Lower leg skin (tissue), 4 donors: ENCODE measurements around the gene LRRC26. TPM values are rescaled to one million over a fixed set of nuclear protein-coding genes. Genes with fewer than 3 reads are reported as not detected.

ENCODE experiments used
- DNase-seq, 2 donors: peaks; one replicate each; pipeline ENCODE4 v3.0.0-alpha.2; 2019; ENCODE audit warnings: low spot score in 2 of 2
- H3K4me3 ChIP-seq: fragments of 200-600 bp; sonication (generic); 2 replicates; pipeline ENCODE4 v1.5.1; 2017; ENCODE audit warnings: mild to moderate bottlenecking, low read depth; ENCODE audit not compliant: poor library complexity, severe bottlenecking
- POLR2A ChIP-seq, 2 donors: fragments of 450-650 bp; IDR thresholded peaks; one replicate each; pipeline ENCODE4 v1.6.1; 2016 to 2017; ENCODE audit warnings: antibody characterized with exemption in 2 of 2, mild to moderate bottlenecking in 1 of 2, moderate library complexity in 1 of 2
- WGBS, 2 donors: methylation state at CpG; one replicate each; pipeline ENCODE4 v1.1.5; 2018; 5-methylcytosine and 5-hydroxymethylcytosine counted together
- intact Hi-C: fragments of 100-400 bp; cut with DNase I; formaldehyde crosslinking; loops from one replicate; pipeline ENCODE4 v1.15.0; 2023; ENCODE audit warnings: low total_unique reads
- total RNA-seq, 4 donors: library from RNA; depleted of rRNA; stranded (reverse); fragments of >200 nt; gene quantifications; one replicate each; pipeline ENCODE4 v1.1.0, GENCODE V29; 2016
- TF ChIP-seq, protein P1 (sequence below), 3 donors: fragments of 450-650 bp; IDR thresholded peaks; one replicate each; pipeline ENCODE4 v1.5.1; 2016; ENCODE audit warnings: antibody characterized with exemption in 3 of 3, mild to moderate bottlenecking in 3 of 3, moderate library complexity in 2 of 3

LRRC26 gene
- total RNA-seq, 4 donors from 2014 or later = 4.1 to 29.0 (median 21.3) TPM

GRCh38 chr9:137182836-137183235, 13.0 kb upstream of the LRRC26 start:
- no peak for TF ChIP-seq POLR2A (IDR thresholded peaks at IDR 0.05)
- intact Hi-C loops = no loop called here
- DNase-seq = no peak
- no peak overlapping the region for H3K4me3 ChIP-seq
- 93 to 96% methylated on average over 17 of the region's 17 CpGs for WGBS, 2 donors

DNA sequence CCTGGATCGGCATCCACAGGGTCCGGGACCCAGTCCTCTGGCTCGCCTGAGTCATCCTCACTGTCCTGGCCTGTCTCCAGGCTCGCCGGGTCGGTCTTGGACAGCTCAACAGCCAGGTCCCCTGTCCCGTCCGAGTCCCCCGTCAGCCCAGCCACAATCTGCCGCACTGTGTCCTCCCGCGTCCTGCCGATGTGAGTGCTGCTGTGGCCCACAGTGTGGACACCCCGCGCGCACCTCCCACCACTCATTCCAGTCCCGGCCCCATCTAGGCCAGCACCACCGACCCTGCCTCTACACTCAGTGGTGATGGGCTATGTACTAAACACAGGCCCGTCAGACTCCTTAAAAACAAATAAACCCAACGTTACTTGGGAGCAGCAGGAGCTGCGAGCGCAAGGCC, 11.8 kb upstream of the LRRC26 start:
- no peak for DNase-seq
- H3K4me3 ChIP-seq = no peak overlapping the region
- TF ChIP-seq, protein P1, sequence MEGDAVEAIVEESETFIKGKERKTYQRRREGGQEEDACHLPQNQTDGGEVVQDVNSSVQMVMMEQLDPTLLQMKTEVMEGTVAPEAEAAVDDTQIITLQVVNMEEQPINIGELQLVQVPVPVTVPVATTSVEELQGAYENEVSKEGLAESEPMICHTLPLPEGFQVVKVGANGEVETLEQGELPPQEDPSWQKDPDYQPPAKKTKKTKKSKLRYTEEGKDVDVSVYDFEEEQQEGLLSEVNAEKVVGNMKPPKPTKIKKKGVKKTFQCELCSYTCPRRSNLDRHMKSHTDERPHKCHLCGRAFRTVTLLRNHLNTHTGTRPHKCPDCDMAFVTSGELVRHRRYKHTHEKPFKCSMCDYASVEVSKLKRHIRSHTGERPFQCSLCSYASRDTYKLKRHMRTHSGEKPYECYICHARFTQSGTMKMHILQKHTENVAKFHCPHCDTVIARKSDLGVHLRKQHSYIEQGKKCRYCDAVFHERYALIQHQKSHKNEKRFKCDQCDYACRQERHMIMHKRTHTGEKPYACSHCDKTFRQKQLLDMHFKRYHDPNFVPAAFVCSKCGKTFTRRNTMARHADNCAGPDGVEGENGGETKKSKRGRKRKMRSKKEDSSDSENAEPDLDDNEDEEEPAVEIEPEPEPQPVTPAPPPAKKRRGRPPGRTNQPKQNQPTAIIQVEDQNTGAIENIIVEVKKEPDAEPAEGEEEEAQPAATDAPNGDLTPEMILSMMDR (IDR thresholded peaks at IDR 0.05) = no peak
- WGBS, 2 donors = 91 to 95% methylated on average over 22 of the region's 22 CpGs
- intact Hi-C loops = no loop called here

GRCh38 chr9:137180491-137180890, 10.6 kb upstream of the LRRC26 start:
- H3K4me3 ChIP-seq = no peak overlapping the region
- DNase-seq = no peak

DNA sequence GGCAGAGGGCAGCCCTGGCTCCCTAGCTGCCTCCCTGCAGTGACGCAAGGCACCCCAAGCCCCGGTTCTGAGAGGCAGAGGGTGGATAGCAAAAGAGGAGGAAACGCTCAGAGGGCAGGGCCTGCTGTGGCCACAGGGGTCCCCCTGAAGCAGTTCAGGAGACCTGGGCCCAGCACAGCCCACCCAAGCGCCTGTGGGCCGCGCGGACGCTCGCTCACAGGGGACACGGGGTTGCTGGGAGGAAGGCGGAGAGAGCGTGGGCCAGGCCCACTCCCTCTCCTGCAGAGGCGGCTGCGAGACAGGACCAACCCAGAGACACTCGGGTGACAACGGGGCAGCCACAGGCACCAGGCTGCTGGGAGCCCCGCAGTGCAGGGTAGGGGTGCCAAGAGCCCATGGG, 9.9 kb upstream of the LRRC26 start:
- 94 to 97% methylated on average over 16 to 17 of the region's 17 CpGs for WGBS, 2 donors
- intact Hi-C loops = no loop called here
- no peak for DNase-seq
- no peak overlapping the region for H3K4me3 ChIP-seq
- TF ChIP-seq, protein P1 (IDR thresholded peaks at IDR 0.05) = no peak
- no peak for TF ChIP-seq POLR2A (IDR thresholded peaks at IDR 0.05)

More at GRCh38 chr9:137180491-137180890, 10.6 kb upstream of the LRRC26 start:
- intact Hi-C loops = no loop called here
- TF ChIP-seq, protein P1 (IDR thresholded peaks at IDR 0.05) = no peak
- no peak for TF ChIP-seq POLR2A (IDR thresholded peaks at IDR 0.05)
- 92 to 100% methylated on average over 5 to 20 of the region's 20 CpGs for WGBS, 2 donors

DNA sequence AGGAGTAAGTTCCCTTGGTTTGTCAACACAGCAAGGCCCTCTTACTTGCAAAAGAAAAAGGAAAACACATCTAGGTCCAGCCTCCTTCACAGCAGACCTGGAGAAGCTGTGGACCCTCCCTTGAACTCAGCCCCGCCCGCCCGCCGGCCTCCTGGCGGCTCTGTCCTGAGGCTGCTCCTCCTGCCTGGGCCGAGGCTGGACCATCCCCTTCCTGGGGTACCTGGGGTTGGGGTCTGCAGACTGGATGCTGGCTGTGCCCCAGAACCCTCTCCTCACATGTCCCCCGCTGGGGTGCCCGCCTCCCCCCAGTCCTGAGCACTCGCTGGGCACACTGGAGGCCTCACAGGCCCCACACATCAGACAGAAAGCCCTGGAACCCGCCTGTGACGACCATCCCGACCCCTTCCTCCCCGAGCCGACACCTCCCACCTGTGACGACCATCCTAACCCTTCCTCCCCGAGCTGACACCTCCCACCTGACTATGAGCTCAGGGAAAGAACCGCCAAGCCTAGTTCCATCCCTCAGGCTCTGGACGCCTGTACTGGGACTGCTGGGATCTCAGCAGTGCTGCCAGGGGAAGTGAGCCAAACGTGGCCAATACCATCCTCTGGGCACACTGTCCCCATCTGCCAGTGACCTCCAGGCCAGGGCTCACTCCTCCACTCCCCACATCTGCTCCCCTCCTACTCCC, 9.2 kb upstream of the LRRC26 start:
- no peak overlapping the region for H3K4me3 ChIP-seq
- no peak for TF ChIP-seq POLR2A (IDR thresholded peaks at IDR 0.05)
- TF ChIP-seq, protein P1 (IDR thresholded peaks at IDR 0.05) = no peak
- intact Hi-C loops = no loop called here
- DNase-seq = no peak
- WGBS, 2 donors = 91 to 94% methylated on average over 17 to 19 of the region's 19 CpGs

GRCh38 chr9:137178201-137178938, 8.5 kb upstream of the LRRC26 start:
- H3K4me3 ChIP-seq = no peak overlapping the region
- DNase-seq = no peak
- WGBS, 2 donors = 89 to 93% methylated on average over 11 to 23 of the region's 23 CpGs
- TF ChIP-seq, protein P1 (IDR thresholded peaks at IDR 0.05) = no peak
- no peak for TF ChIP-seq POLR2A (IDR thresholded peaks at IDR 0.05)
- intact Hi-C loops = no loop called here
